ENCODE data around the gene KATNAL1. TPM values are rescaled to one million over a fixed set of nuclear protein-coding genes. Genes with fewer than 3 reads are reported as not detected.

Gene KATNAL1
- total RNA-seq, 1 donor from 2014 or later: 22.7 TPM

GRCh38 chr13:30156270-30156669 is 151.1 kb downstream of the KATNAL1 start:
- peaks cover 41% of the 10 kb centered on the region for H3K27me3 Mint-ChIP-seq

GRCh38 chr13:30154931-30155330 is 152.4 kb downstream of the KATNAL1 start:
- Mint-ChIP-seq H3K4me1 (ENCODE audit: low read depth) (no peaks in the 10 kb centered on the region), H3K27me3 (peaks cover 43% of the 10 kb centered on the region), H3K36me3 (ENCODE audit: insufficient read depth) (no peaks in the 10 kb centered on the region), H3K4me3 (ENCODE audit: low read depth) (no peak overlapping the region), H3K9me3 (ENCODE audit: low read depth) (no peaks in the 10 kb centered on the region), H3K27ac (no peak overlapping the region)
- DNase-seq (ENCODE audit: low spot score, unreplicated experiment): no peak
- TF ChIP-seq CTCF (IDR thresholded peaks at IDR 0.05; ENCODE audit: unreplicated experiment): no peak

More at GRCh38 chr13:30156270-30156669, 151.1 kb downstream of the KATNAL1 start:
- Mint-ChIP-seq H3K4me1 (ENCODE audit: low read depth) (no peaks in the 10 kb centered on the region), H3K36me3 (ENCODE audit: insufficient read depth) (no peaks in the 10 kb centered on the region), H3K4me3 (ENCODE audit: low read depth) (no peak overlapping the region), H3K9me3 (ENCODE audit: low read depth) (no peaks in the 10 kb centered on the region), H3K27ac (peak overlapping the region; percentile 46)
- TF ChIP-seq CTCF (IDR thresholded peaks at IDR 0.05; ENCODE audit: unreplicated experiment): no peak
- no peak for DNase-seq (ENCODE audit: low spot score, unreplicated experiment)

- Mint-ChIP-seq H3K36me3 (ENCODE audit: insufficient read depth) (no peaks in the 10 kb centered on the region), H3K4me1 (ENCODE audit: low read depth) (no peaks in the 10 kb centered on the region), H3K27me3 (peaks cover 43% of the 10 kb centered on the region), H3K9me3 (ENCODE audit: low read depth) (no peaks in the 10 kb centered on the region), H3K4me3 (ENCODE audit: low read depth) (no peak overlapping the region), H3K27ac (no peak overlapping the region)
- DNase-seq (ENCODE audit: low spot score, unreplicated experiment): no peak
- no peak for TF ChIP-seq CTCF (IDR thresholded peaks at IDR 0.05; ENCODE audit: unreplicated experiment)
These were observed 152.8 kb downstream of the KATNAL1 start for GRCh38 chr13:30154531-30154930.

GRCh38 chr13:30153545-30154426 is 153.6 kb downstream of the KATNAL1 start:
- H3K4me3 Mint-ChIP-seq (ENCODE audit: low read depth): no peak overlapping the region
- H3K27me3 Mint-ChIP-seq: peaks cover 43% of the 10 kb centered on the region
- H3K9me3 Mint-ChIP-seq (ENCODE audit: low read depth): no peaks in the 10 kb centered on the region
- DNase-seq (ENCODE audit: low spot score, unreplicated experiment): no peak
- H3K27ac Mint-ChIP-seq: no peak overlapping the region
- no peaks in the 10 kb centered on the region for H3K4me1 Mint-ChIP-seq (ENCODE audit: low read depth)
- no peaks in the 10 kb centered on the region for H3K36me3 Mint-ChIP-seq (ENCODE audit: insufficient read depth)
- TF ChIP-seq CTCF (IDR thresholded peaks at IDR 0.05; ENCODE audit: unreplicated experiment): no peak

Other genes with a start within 250 kb of the KATNAL1 start
- gene UBE2L5, start 114.9 kb upstream of the KATNAL1 start, total RNA-seq: not detected in 2 replicates
- gene HMGB1, start 158.4 kb upstream of the KATNAL1 start, total RNA-seq: 441 TPM in 2 replicates